Large intestine (tissue), 3 donors: ENCODE measurements around the gene TRIOBP. TPM values are rescaled to one million over a fixed set of nuclear protein-coding genes. Genes with fewer than 3 reads are reported as not detected.
A peak's percentile ranks its signal among the peaks of the same experiment; 100 is the strongest.
"Not testable (repeated sequence)": the region's sequence is repeated elsewhere in the genome, so short reads cannot be mapped to it uniquely, and the experiment has no call there.

Source experiments
- DNase-seq, 2 donors: peaks; one replicate each; pipeline versions ENCODE4 v3.0.0 to v3.0.0-alpha.2; 2013
- H3K27ac ChIP-seq: one replicate; pipeline ENCODE4 v1.5.1; 2013; ENCODE audit warnings: low read length
- H3K27me3 ChIP-seq: 2 replicates; pipeline ENCODE4 v1.6.1; 2013; ENCODE audit warnings: low read length; ENCODE audit not compliant: control insufficient read depth, insufficient read depth
- H3K36me3 ChIP-seq: 2 replicates; pipeline ENCODE4 v1.6.1; 2013; ENCODE audit warnings: low read length; ENCODE audit not compliant: control insufficient read depth, insufficient read depth
- H3K4me1 ChIP-seq: one replicate; pipeline ENCODE4 v1.6.1; 2013; ENCODE audit warnings: low read length; ENCODE audit not compliant: control insufficient read depth, insufficient read depth
- H3K4me3 ChIP-seq: one replicate; pipeline ENCODE4 v1.5.1; 2013; ENCODE audit warnings: low read length
- H3K9me3 ChIP-seq: one replicate; pipeline ENCODE4 v1.6.1; 2013; ENCODE audit warnings: mild to moderate bottlenecking, low read depth, low read length, moderate library complexity; ENCODE audit not compliant: control insufficient read depth
- WGBS: methylation state at CpG from one replicate; pipeline ENCODE4 v1.1.5; 2013; ENCODE audit warnings: low lambda C conversion rate; ENCODE audit not compliant: insufficient coverage; 5-methylcytosine and 5-hydroxymethylcytosine counted together
- polyA plus RNA-seq: library from polyadenylated mRNA; unstranded; fragments of 120-200 nt; gene quantifications from one replicate; pipeline ENCODE4 v1.2.1, GENCODE V29; 2013

TRIOBP gene
- polyA plus RNA-seq, 1 donor: 43.5 TPM

DNA sequence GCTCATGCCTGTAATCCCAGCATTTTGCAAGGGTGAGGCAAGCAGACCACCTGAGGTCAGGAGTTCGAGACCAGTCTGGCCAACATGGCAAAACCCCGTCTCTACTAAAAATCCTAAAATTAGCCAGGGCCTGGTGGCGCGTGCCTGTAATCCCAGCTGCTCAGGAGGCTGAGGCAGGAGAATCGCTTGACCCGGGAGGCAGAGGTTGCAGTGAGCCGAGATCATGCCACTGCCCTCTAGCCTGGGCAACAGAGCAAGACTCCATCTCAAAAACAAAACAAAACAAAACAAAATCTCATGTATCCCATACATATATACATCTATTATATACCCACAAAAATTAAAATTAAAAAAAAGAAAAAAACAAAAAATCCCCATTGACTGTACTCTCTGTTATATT is 100.4 kb downstream of the TRIOBP start:
- 100% methylated on average over 1 of the region's 7 CpGs for WGBS
- not testable (repeated sequence) for DNase-seq

DNA sequence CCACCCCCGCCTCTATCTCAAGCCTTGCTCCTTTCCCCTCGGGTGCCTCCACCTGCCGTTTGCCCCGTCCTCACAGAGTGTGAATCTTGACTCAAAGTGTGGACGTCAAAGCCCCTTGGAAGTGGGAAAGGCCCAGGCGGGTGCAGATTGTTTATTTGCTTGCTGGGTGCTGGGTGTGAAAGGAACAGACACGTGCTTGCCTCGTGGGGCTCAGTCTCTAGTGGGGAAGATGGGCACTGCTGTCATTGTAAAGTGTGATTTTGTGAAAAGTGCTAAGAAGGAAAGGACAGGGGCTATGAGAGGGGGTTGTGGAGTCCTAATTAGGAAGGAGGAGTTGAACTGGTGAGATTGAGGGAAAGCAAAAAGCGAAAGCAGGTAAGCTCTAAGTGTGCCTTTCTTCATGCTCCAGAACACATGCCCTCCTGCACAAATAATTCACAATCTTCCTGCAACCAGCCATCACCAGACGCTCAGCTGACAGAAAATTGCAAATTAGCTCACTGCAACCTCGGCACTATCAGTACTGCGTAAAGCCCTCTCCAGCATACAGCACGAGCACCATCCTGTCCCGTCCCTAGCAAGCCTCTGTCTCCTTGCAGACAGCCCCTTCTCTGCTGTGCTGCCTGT is 101.1 kb downstream of the TRIOBP start:
- Histone ChIP-seq H3K4me1 (peaks cover 11% of the 10 kb centered on the region), H3K27ac (no peak overlapping the region), H3K27me3 (no peaks in the 10 kb centered on the region), H3K4me3 (no peak overlapping the region), H3K36me3 (no peaks in the 10 kb centered on the region), H3K9me3 (no peaks in the 10 kb centered on the region)
- WGBS: 60% methylated on average over 1 of the region's 14 CpGs
- no peak for DNase-seq

More for the DNA sequence above, 100.4 kb downstream of the TRIOBP start:
- H3K4me3 ChIP-seq, H3K27ac ChIP-seq, H3K9me3 ChIP-seq, H3K4me1 ChIP-seq, H3K36me3 ChIP-seq, H3K27me3 ChIP-seq: not testable (repeated sequence)

DNA sequence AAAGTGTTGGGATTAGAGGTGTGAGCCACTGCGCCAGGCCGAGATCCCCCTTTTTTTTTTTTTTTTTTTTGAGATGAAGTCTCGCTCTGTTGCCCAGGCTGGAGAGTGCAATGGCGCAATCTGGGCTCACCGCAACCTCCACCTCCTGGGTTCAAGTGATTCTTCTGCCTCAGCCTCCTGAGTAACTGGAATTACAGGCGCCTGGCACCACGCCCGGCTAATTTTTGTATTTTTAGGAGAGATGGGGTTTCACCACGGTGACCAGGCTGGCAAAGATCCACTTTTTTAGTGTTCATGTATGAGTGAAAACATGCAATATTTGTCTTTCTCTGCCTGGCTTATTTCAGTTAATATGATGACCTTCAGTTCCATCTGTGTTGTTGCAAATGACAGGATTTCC is 103.1 kb downstream of the TRIOBP start:
- not testable (repeated sequence) for H3K36me3 ChIP-seq, H3K27me3 ChIP-seq, H3K4me3 ChIP-seq, DNase-seq, H3K9me3 ChIP-seq, H3K27ac ChIP-seq
- 83% methylated on average over 1 of the region's 9 CpGs for WGBS
- peaks cover 24% of the 10 kb centered on the region for H3K4me1 ChIP-seq

DNA sequence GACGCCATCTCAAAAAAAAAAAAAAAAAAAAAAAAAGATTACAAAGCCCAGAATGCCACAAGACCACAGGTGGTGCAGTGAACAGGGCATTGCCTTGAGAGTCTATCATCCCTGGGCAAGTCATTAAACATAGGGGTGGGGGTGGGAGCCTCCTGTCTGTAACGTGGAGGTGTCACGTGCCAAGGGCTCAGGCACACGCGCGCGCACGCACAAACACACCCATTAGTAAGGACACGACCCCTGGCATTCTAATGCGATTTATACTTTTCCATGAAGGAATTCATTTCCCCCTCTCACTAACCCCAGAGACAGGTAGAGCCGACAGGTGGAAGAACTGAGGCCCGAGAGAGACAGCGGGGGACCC is 105.1 kb downstream of the TRIOBP start:
- no CpG with 5 or more reads among the region's 13 CpGs for WGBS
- H3K4me1 ChIP-seq: peaks cover 26% of the 10 kb centered on the region

DNA sequence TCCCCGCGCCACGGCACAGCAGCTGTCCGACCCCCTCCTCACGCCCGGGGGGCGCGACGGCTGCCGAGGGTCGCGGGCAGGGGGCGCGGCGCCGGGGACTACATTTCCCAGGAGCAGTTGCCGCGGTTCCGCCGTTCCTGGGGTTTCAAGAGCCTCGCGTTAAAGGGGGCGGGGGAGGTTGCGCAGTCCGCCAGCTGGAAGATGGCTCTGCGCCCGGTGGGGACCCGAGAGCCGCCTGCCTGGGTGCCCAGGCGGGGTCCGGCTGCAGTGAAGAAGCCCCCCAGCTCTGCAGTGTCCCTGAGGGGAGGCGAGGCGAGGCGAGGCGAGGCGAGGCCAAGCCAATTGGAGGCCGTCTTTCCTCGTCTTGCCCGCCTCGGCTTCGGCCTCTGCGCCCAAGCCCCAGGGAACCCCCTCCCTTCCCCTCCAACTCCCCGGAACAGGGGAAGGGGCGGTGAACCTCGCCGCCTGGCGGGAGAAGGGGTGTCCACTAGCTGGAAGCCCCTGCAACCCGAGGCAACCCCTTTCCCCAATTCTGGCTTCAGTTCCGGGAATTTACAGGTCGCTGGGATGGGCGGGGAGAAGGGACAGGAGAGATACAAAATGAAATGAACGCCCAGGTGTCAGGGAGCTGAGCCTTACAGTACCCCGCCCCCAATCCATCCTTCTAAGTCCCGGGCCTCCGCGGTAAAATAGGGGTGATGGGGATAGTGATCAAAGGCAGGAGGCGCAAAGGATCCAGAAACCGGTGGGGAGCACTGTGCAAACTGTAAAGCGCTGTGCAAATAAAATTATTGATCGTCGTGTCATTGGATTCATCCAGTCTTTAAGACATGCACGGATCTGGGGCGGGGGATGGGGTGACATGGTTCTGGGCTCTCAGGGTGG is 105.7 kb downstream of the TRIOBP start:
- peak; percentile 62 to 86 for DNase-seq
- Histone ChIP-seq H3K27ac (peak overlapping the region; percentile 71), H3K4me1 (peaks cover 26% of the 10 kb centered on the region), H3K4me3 (peak overlapping the region; percentile 75), H3K27me3 (no peaks in the 10 kb centered on the region), H3K36me3 (no peaks in the 10 kb centered on the region), H3K9me3 (peaks cover 3% of the 10 kb centered on the region)
- no CpG with 5 or more reads among the region's 63 CpGs for WGBS

More for the DNA sequence above, 105.1 kb downstream of the TRIOBP start:
- peaks cover 3% of the 10 kb centered on the region for H3K9me3 ChIP-seq
- DNase-seq: peak; percentile 66 to 75
- no peaks in the 10 kb centered on the region for H3K36me3 ChIP-seq
- H3K27me3 ChIP-seq: no peaks in the 10 kb centered on the region
- peak overlapping the region; percentile 75 for H3K4me3 ChIP-seq
- H3K27ac ChIP-seq: no peak overlapping the region

DNA sequence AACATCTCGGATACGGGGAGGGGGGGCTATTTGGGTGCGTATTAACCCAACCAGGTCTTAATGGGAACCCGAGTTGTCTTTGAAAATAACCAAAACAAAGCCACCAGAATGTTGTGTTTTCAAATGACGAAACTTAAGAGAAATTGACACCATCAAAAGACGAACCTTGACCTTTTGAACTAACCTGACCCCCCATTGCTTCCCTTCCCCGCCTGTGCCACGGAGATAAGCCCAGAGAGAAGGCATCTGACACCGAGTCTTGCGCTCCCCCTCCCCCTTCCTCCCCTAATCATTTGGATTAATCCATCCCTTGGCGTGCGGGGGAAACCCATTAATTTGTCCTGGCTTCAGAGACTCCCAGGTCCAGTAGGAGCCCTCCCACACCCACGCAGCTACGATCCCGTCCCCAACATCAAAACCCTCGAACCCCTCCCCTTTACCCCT is 106.4 kb downstream of the TRIOBP start:
- H3K4me3 ChIP-seq: peak overlapping the region; percentile 75
- peaks cover 28% of the 10 kb centered on the region for H3K4me1 ChIP-seq

DNA sequence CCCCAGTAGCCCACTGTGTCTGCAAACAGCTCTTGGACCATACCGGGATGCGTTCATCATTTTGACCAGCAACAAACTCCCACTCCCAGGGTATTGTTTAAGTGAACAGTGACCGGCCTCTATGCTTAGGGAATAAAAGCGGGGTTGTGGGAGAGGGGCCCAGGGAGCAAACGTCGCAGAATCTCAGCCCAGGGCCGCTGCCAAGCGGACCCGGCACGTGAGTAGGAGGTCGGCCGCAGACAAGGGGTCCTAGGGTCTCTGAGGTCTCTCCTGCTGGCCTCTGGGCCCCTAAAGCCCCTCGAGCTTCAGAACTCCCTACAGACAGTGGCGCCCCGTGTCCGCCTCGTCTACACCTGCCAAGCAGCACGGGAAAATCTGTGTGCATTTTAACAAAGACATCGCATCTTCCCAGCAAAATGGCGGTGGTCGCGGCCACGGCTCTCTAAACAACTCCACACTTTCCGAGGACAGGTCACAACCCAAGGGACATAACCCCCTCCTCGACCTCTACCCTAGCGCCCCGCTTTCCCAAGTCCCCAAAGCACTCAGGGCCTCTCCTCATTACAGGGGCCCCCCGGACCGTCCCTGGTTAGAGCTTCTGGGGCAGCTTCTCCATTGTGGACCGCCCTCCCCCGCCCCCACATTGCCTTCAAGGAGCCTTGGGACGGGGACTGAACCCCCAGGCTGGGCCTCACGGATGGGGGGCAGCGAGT is 106.9 kb downstream of the TRIOBP start:
- peaks cover 31% of the 10 kb centered on the region for H3K4me1 ChIP-seq
- H3K27me3 ChIP-seq: no peaks in the 10 kb centered on the region
- H3K4me3 ChIP-seq: peak overlapping the region; percentile 75
- peak overlapping the region; percentile 71 for H3K27ac ChIP-seq
- DNase-seq: peak in 1 of 2 donors; percentile 48
- H3K36me3 ChIP-seq: no peaks in the 10 kb centered on the region
- peaks cover 3% of the 10 kb centered on the region for H3K9me3 ChIP-seq
- WGBS: no CpG with 5 or more reads among the region's 34 CpGs

More for the DNA sequence above, 106.4 kb downstream of the TRIOBP start:
- H3K27ac ChIP-seq: peak overlapping the region; percentile 71
- no peaks in the 10 kb centered on the region for H3K27me3 ChIP-seq
- WGBS: no CpG with 5 or more reads among the region's 16 CpGs
- DNase-seq: peak; percentile 57 to 77
- peaks cover 3% of the 10 kb centered on the region for H3K9me3 ChIP-seq
- no peaks in the 10 kb centered on the region for H3K36me3 ChIP-seq

DNA sequence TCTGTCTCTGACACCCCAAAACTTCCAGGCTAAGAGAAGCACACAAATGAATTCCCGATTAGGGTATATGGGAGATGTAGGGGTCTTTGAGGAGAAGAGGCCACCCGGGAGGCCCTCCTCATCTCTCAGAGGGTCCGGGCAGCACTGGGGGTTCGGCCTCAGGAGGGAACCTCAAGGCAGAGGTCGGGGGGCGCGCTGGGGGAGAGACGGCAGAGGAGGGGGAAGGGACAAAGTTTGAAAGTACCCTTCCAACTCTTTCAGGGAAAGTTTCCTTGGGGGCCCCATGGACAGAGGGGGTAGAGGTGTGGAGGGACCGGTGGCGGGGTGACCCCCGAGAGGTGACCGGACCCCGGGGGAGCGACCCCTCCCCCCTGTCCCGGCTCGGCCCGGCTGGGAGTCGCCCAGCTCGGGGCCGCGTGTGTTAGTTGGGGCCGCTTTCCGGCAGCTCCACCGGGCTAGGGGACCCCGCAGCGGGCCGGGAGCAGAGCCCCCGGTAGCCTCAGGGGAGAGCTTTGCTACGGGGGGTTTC is 107.6 kb downstream of the TRIOBP start:
- Histone ChIP-seq H3K4me1 (peaks cover 31% of the 10 kb centered on the region), H3K9me3 (peaks cover 3% of the 10 kb centered on the region), H3K4me3 (peak overlapping the region; percentile 68), H3K27me3 (no peaks in the 10 kb centered on the region), H3K36me3 (no peaks in the 10 kb centered on the region), H3K27ac (peak overlapping the region; percentile 34)
- WGBS: no CpG with 5 or more reads among the region's 29 CpGs
- peak in 1 of 2 donors; percentile 48 for DNase-seq

DNA sequence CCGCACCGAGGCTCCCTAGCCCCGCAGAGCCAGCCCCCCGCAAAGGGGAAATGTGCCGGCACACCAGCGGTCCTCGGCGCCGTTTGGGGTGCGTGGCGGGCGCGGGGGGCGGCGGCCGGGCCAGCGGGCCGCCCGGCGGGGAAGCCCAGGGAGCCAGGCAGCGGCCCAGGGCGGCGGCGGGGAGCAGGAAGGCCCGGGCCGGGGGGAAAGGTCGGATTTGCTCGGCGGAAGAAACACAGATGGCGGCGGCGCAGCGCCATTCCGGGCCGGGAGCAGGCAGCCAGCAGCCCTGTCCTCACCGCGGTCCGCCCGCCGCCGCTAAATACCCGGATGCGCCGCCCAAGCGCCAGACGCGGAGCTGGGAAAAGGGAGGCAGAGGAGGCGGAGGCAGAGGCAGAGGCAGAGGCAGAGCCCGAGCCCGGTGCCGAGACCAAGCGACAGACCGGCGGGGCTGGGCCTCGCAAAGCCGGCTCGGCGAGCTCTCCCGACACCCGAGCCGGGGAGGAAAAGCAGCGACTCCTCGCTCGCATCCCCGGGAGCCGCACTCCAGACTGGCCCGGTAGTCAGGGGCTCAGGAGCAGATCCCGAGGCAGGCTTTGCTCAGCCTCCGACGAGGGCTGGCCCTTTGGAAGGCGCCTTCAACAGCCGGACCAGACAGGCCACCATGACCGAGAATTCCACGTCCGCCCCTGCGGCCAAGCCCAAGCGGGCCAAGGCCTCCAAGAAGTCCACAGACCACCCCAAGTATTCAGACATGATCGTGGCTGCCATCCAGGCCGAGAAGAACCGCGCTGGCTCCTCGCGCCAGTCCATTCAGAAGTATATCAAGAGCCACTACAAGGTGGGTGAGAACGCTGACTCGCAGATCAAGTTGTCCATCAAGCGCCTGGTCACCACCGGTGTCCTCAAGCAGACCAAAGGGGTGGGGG is 108.3 kb downstream of the TRIOBP start:
- no CpG with 5 or more reads among the region's 87 CpGs for WGBS
- H3K27ac ChIP-seq: peak overlapping the region; percentile 68
- H3K4me3 ChIP-seq: peak overlapping the region; percentile 68
- H3K9me3 ChIP-seq: peaks cover 3% of the 10 kb centered on the region
- DNase-seq: peak; percentile 83 to 92
- H3K4me1 ChIP-seq: peaks cover 31% of the 10 kb centered on the region
- peaks cover 4% of the 10 kb centered on the region for H3K36me3 ChIP-seq
- no peaks in the 10 kb centered on the region for H3K27me3 ChIP-seq
